Measurements from ENCODE around the gene ZBTB8B. TPM values are rescaled to one million over a fixed set of nuclear protein-coding genes. Genes with fewer than 3 reads are reported as not detected.

Gene ZBTB8B
- total and polyA plus RNA-seq, 2 experiments from 2014 or later, result 0.56 to 2.1 TPM

DNA sequence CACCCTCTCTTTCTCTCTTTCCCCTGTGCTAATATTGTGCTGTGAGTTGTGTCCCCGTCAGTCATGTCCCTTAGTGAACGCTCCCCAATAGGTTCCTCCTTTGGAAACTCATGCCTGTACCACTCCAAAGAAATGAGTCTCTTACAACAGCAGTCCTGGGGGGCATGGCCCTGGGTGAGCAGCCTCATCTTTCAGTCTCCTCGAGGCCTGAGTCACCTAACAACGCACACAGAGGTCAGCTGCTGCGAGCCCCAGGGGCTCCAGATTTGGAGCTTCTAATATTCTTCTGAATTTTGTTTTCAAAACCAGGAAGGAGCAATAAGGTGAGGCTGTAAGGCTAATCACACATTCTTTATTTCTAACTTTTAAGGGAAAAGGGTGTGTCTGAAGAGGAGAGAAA, 43.9 kb downstream of the ZBTB8B start:
- H3K4me1 ChIP-seq (ENCODE audit: low read depth), result no peaks in the 10 kb centered on the region
- TF ChIP-seq, protein P1, sequence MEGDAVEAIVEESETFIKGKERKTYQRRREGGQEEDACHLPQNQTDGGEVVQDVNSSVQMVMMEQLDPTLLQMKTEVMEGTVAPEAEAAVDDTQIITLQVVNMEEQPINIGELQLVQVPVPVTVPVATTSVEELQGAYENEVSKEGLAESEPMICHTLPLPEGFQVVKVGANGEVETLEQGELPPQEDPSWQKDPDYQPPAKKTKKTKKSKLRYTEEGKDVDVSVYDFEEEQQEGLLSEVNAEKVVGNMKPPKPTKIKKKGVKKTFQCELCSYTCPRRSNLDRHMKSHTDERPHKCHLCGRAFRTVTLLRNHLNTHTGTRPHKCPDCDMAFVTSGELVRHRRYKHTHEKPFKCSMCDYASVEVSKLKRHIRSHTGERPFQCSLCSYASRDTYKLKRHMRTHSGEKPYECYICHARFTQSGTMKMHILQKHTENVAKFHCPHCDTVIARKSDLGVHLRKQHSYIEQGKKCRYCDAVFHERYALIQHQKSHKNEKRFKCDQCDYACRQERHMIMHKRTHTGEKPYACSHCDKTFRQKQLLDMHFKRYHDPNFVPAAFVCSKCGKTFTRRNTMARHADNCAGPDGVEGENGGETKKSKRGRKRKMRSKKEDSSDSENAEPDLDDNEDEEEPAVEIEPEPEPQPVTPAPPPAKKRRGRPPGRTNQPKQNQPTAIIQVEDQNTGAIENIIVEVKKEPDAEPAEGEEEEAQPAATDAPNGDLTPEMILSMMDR (IDR thresholded peaks at IDR 0.05; ENCODE audit: low read depth, low read length), result no peak
- no peaks in the 10 kb centered on the region for H3K27me3 ChIP-seq
- no peaks in the 10 kb centered on the region for H3K36me3 ChIP-seq
- H3K4me3 ChIP-seq, result no peak overlapping the region
- H3K27ac ChIP-seq, result no peak overlapping the region
- DNase-seq (ENCODE audit: low read depth in 1 of 2, low spot score in 1 of 2), result no peak
- no peaks in the 10 kb centered on the region for H3K9me3 ChIP-seq (ENCODE audit: low read depth)

DNA sequence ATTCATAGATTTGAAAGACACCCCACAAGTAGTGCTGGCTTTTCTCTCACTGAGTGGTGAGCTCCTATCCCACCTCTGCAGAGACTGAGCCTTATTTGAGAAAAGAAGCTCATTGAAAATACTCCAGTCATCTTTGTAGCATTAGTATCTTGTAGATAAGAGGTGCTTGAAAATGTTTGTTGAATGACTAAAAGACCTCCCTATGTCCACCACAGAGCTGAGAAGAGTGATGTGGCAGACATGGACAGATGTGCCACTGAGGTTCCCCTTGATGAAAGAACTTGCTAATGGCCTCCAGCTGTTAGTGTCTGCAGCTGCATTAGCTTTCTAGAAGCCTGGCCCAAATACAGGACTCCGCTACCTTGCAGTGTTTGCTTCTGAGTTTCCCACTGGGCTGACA, 45.1 kb downstream of the ZBTB8B start:
- no peaks in the 10 kb centered on the region for H3K9me3 ChIP-seq (ENCODE audit: low read depth)
- no peaks in the 10 kb centered on the region for H3K4me1 ChIP-seq (ENCODE audit: low read depth)
- H3K27ac ChIP-seq, result no peak overlapping the region
- no peak overlapping the region for H3K4me3 ChIP-seq
- DNase-seq (ENCODE audit: low read depth in 1 of 2, low spot score in 1 of 2), result no peak
- no peaks in the 10 kb centered on the region for H3K36me3 ChIP-seq
- no peaks in the 10 kb centered on the region for H3K27me3 ChIP-seq
- TF ChIP-seq, protein P1 (IDR thresholded peaks at IDR 0.05; ENCODE audit: low read depth, low read length), result no peak

Other genes starting within 250 kb of the ZBTB8B start
- gene TMEM234, start 242.7 kb upstream of the ZBTB8B start, total RNA-seq, result 24.1 and 26.2 TPM in 2 replicates
- 36.8 and 38.0 TPM in 2 replicates for gene TMEM234, start 242.7 kb upstream of the ZBTB8B start, polyA plus RNA-seq
- 165 and 227 TPM in 2 replicates for gene EIF3I, start 242.7 kb upstream of the ZBTB8B start, total RNA-seq
- gene EIF3I, start 242.7 kb upstream of the ZBTB8B start, polyA plus RNA-seq, result 239 and 243 TPM in 2 replicates
- gene FAM167B, start 217.8 kb upstream of the ZBTB8B start, total RNA-seq, result 1.4 and 2.1 TPM in 2 replicates
- gene FAM167B, start 217.8 kb upstream of the ZBTB8B start, polyA plus RNA-seq, result 1.2 and 4.6 TPM in 2 replicates
- 0.18 TPM in 1 of 2 replicates, not detected in the other for gene LCK, start 213.8 kb upstream of the ZBTB8B start, total RNA-seq
- 0.16 TPM in 1 of 2 replicates, not detected in the other for gene LCK, start 213.8 kb upstream of the ZBTB8B start, polyA plus RNA-seq
- gene HDAC1, start 173.0 kb upstream of the ZBTB8B start, total RNA-seq, result 67.6 and 76.9 TPM in 2 replicates
- 96.8 and 110 TPM in 2 replicates for gene HDAC1, start 173.0 kb upstream of the ZBTB8B start, polyA plus RNA-seq
- gene MARCKSL1, start 128.8 kb upstream of the ZBTB8B start, total RNA-seq, result 263 and 317 TPM in 2 replicates
- 435 and 587 TPM in 2 replicates for gene MARCKSL1, start 128.8 kb upstream of the ZBTB8B start, polyA plus RNA-seq
- gene FAM229A, start 102.6 kb upstream of the ZBTB8B start, total RNA-seq, result 8.6 and 12.0 TPM in 2 replicates
- gene FAM229A, start 102.6 kb upstream of the ZBTB8B start, polyA plus RNA-seq, result 8.7 and 12.3 TPM in 2 replicates
- 2.3 and 8.0 TPM in 2 replicates for gene TSSK3, start 102.5 kb upstream of the ZBTB8B start, total RNA-seq
- gene TSSK3, start 102.5 kb upstream of the ZBTB8B start, polyA plus RNA-seq, result 4.5 and 4.7 TPM in 2 replicates
- gene BSDC1, start 70.6 kb upstream of the ZBTB8B start, total RNA-seq, result 78.7 and 79.5 TPM in 2 replicates
- 56.2 and 56.7 TPM in 2 replicates for gene BSDC1, start 70.6 kb upstream of the ZBTB8B start, polyA plus RNA-seq
- 3.8 and 5.7 TPM in 2 replicates for gene ZBTB8A, start 74.4 kb downstream of the ZBTB8B start, total RNA-seq
- 2.6 and 4.4 TPM in 2 replicates for gene ZBTB8A, start 74.4 kb downstream of the ZBTB8B start, polyA plus RNA-seq
- 31.7 and 37.1 TPM in 2 replicates for gene ZBTB8OS, start 185.5 kb downstream of the ZBTB8B start, total RNA-seq
- gene ZBTB8OS, start 185.5 kb downstream of the ZBTB8B start, polyA plus RNA-seq, result 52.0 and 66.8 TPM in 2 replicates
- gene RBBP4, start 186.1 kb downstream of the ZBTB8B start, total RNA-seq, result 275 and 279 TPM in 2 replicates
- 336 and 405 TPM in 2 replicates for gene RBBP4, start 186.1 kb downstream of the ZBTB8B start, polyA plus RNA-seq
- 2.5 and 4.5 TPM in 2 replicates for gene SYNC, start 237.7 kb downstream of the ZBTB8B start, total RNA-seq
- gene SYNC, start 237.7 kb downstream of the ZBTB8B start, polyA plus RNA-seq, result 1.2 and 1.6 TPM in 2 replicates

All from cardiac muscle cell (in vitro differentiated cells and primary cell).